Measurements from ENCODE around the gene BIRC3.

DNA sequence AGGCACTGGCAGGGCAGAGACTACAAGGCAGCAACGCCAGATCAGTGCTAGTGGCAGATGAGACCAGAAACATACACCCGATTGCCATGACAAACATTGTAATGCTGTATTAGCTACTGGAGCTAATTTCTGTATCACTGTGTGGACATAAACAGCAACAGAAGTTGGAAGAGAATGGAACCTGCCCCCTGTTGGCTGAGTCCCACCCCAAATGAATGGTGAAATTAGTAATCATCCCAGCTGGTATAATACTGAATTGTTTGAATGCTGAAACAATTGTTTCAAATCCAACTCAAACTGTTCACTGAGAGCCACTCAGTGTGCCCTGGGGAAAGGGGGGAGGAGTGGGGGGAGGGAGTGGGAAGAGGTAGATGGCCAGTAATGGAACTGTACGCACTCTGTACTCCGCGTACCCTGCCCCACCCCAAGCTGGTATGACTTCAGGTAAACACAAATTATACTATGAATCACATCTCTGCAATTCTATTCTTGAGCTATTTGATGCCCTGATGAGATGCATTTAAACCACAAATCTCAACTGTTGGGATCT, 11.2 kb upstream of the BIRC3 start:
- TF ChIP-seq POLR2A (IDR thresholded peaks at IDR 0.05; ENCODE audit: low read depth, low read length) = no peak
- TF ChIP-seq POLR2AphosphoS5 (IDR thresholded peaks at IDR 0.05; ENCODE audit: low read depth, low read length) = no peak
- TF ChIP-seq SPI1 (IDR thresholded peaks at IDR 0.05; ENCODE audit: low read depth, low read length) = no peak
- no peak for TF ChIP-seq TAF1 (IDR thresholded peaks at IDR 0.05; ENCODE audit: low read depth, low read length)
